Stimulated activated naive B cell treated with anti-CD40 and anti-IgM and Interleukin-4, amounts not matched to agents 10 μg/mL and 1 μg/mL and 100 μg/mL, for 72 hours (primary cell): Measurements from ENCODE around the gene NFE2L1.
A peak's percentile ranks its signal among the peaks of the same experiment; 100 is the strongest.

ENCODE experiments used
- ATAC-seq, 2 donors: fragments of 150-1000 bp; cut with Tn5 transposase; replicated peaks; 2 replicates each; pipeline ENCODE4 v1.10.0; 2021; ENCODE audit warnings: moderate library complexity in 1 of 2
- DNase-seq: peaks from one replicate; pipeline ENCODE4 v3.0.0; 2021
- H3K27ac Mint-ChIP-seq: one replicate; pipeline ENCODE4 v1.8.0; 2022; ENCODE audit warnings: mild to moderate bottlenecking, mixed read lengths
- H3K27me3 Mint-ChIP-seq, 2 donors: one replicate each; pipeline ENCODE4 v1.8.0; 2022; ENCODE audit warnings: mixed read lengths in 2 of 2
- H3K36me3 Mint-ChIP-seq, 2 donors: one replicate each; pipeline ENCODE4 v1.8.0; 2022; ENCODE audit warnings: mixed read lengths in 2 of 2, mild to moderate bottlenecking in 1 of 2
- H3K4me1 Mint-ChIP-seq, 2 donors: one replicate each; pipeline ENCODE4 v1.8.0; 2022; ENCODE audit warnings: mixed read lengths in 2 of 2, mild to moderate bottlenecking in 1 of 2
- H3K4me3 Mint-ChIP-seq, 2 donors: one replicate each; pipeline ENCODE4 v1.8.0; 2022; ENCODE audit warnings: mild to moderate bottlenecking in 2 of 2, mixed read lengths in 2 of 2, moderate library complexity in 1 of 2
- H3K9me3 Mint-ChIP-seq, 2 donors: one replicate each; pipeline ENCODE4 v1.8.0; 2022; ENCODE audit warnings: mixed read lengths in 2 of 2, mild to moderate bottlenecking in 1 of 2

Gene NFE2L1

DNA sequence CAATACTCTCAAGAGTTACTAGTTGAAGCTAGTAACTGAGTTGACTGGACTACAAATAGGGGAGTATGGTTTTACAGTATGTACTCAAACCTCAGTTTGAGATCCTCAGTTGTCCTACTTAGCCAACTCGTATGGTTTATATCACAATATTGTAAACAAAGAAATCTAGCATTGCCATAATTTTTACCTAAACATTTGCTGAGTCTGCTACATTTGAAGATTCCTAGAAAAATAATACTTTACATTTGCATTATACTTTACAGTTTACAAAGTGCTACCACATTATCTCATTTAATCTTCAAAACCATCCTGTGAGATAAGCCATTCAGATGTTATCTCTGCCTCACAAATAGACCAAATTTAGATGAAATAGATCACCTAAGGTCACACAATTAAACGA lies 36.8 kb downstream of the NFE2L1 start:
- no peak for DNase-seq
- no peak for ATAC-seq
- Mint-ChIP-seq H3K4me3 (no peak overlapping the region), H3K4me1 (peaks cover 0 to 11% of the 10 kb centered on the region in 2 donors), H3K27ac (no peak overlapping the region), H3K9me3 (no peaks in the 10 kb centered on the region), H3K36me3 (peaks cover 6 to 11% of the 10 kb centered on the region in 2 donors), H3K27me3 (no peaks in the 10 kb centered on the region)

DNA sequence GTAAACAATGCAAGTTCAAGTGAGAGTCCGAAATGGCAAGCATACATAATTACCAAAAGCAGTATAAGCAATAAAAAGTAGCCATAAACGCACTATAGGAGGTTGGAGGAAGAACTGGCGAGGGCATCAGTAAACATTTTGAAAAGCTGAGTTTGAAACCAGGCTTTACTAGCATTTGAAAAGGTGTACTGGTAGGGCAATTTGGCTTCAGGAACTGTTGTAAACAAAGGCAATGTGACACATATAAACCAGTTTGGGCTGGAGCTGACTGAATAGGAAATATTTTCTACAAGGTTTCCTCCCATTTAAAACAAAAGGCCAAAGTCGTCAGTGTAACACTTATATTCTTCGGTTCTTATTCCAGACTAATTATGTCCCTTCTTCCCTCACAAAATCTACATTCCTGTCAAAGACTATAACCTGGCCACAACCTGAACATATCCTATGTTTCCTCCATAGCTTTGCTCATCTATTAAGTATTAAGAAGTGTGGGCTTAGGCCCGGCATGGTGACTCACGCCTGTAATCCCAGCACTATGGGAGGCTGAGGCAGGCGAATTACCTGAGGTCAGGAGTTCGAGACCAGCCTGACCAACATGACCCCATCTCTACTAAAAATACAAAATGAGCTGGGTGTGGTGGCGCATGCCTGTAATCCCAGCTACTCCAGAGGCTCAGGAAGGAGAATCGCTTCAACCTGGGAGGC lies 45.3 kb downstream of the NFE2L1 start:
- DNase-seq (no peak), ATAC-seq (no peak)
- H3K4me1 Mint-ChIP-seq, result peaks cover 6 to 28% of the 10 kb centered on the region in 2 donors
- H3K27ac Mint-ChIP-seq, result no peak overlapping the region
- no peak overlapping the region for H3K4me3 Mint-ChIP-seq
- no peaks in the 10 kb centered on the region for H3K27me3 Mint-ChIP-seq
- H3K9me3 Mint-ChIP-seq, result no peaks in the 10 kb centered on the region
- peaks cover 11 to 13% of the 10 kb centered on the region in 2 donors for H3K36me3 Mint-ChIP-seq

DNA sequence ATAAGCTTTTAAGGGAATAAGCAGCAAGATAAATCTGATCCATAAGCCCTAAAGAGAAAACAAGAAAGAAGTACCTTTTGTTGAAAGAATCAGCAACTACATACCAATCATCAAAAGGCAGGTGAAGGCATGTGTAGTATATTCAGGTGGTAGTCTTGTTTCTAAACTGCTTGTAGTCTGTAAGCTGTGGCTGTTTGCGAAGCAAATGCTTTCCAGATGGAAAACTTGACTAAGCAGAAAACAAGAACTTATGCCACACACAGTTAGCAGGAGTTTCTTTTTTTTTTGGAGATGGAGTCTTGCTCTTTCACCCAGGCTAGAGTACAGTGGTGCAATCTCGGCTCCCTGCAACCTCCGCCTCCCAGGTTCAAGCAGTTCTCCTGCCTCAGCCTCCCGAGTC lies 47.5 kb downstream of the NFE2L1 start:
- ATAC-seq (no peak), DNase-seq (no peak)
- Mint-ChIP-seq H3K9me3 (no peaks in the 10 kb centered on the region), H3K4me1 (peaks cover 9 to 41% of the 10 kb centered on the region in 2 donors), H3K27ac (no peak overlapping the region), H3K27me3 (no peaks in the 10 kb centered on the region), H3K36me3 (peaks cover 7 to 10% of the 10 kb centered on the region in 2 donors), H3K4me3 (no peak overlapping the region)

DNA sequence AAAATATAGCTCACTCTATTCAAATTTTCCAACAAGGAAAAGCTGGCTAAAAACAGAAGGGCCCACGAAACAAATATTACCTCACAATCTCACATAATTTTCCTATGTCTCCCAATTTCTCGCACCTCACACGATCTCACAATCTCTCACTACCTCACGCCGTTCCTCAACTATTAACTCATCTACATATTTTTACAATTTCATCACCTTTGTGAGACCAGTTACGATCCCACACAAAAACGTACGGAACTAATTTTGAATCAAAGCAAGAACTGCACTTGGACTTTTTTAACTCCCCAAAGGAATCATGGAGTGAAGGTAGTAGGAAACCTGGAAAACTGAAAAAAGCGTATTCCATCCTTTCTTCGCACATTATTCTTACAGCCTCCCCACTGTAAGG lies 52.0 kb downstream of the NFE2L1 start:
- Mint-ChIP-seq H3K4me3 (peak overlapping the region; percentile 99), H3K4me1 (peaks cover 19 to 78% of the 10 kb centered on the region in 2 donors), H3K36me3 (peaks cover 9 to 12% of the 10 kb centered on the region in 2 donors), H3K9me3 (peaks cover 2 to 13% of the 10 kb centered on the region in 2 donors), H3K27me3 (no peaks in the 10 kb centered on the region), H3K27ac (no peak overlapping the region)
- DNase-seq, result no peak
- no peak for ATAC-seq

DNA sequence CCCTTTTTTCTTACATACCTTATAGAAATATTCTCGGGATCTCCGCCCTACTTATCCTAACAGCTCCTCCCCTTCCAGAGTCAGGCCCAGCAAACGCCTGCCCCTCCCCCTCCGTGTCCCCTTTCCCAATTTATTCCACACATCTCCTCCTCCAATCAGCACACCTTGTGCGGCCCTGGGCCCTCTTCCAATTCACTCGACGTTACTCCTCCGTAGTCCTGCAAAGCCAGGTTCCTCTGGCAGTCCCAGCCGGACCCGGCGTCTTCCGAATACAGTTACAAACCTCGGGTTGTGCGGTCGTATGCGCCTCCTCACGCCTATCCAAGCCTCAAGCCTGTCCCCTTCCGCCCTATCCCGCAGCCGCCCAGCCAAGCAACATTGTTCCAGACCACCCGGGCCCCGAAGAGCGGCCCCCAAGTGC lies 52.4 kb downstream of the NFE2L1 start:
- peaks cover 2 to 13% of the 10 kb centered on the region in 2 donors for H3K9me3 Mint-ChIP-seq
- peaks cover 19 to 74% of the 10 kb centered on the region in 2 donors for H3K4me1 Mint-ChIP-seq
- ATAC-seq (no peak), DNase-seq (no peak)
- peak overlapping the region; percentile 99 for H3K4me3 Mint-ChIP-seq
- no peaks in the 10 kb centered on the region for H3K27me3 Mint-ChIP-seq
- H3K27ac Mint-ChIP-seq, result peak overlapping the region; percentile 96
- peaks cover 9 to 12% of the 10 kb centered on the region in 2 donors for H3K36me3 Mint-ChIP-seq

DNA sequence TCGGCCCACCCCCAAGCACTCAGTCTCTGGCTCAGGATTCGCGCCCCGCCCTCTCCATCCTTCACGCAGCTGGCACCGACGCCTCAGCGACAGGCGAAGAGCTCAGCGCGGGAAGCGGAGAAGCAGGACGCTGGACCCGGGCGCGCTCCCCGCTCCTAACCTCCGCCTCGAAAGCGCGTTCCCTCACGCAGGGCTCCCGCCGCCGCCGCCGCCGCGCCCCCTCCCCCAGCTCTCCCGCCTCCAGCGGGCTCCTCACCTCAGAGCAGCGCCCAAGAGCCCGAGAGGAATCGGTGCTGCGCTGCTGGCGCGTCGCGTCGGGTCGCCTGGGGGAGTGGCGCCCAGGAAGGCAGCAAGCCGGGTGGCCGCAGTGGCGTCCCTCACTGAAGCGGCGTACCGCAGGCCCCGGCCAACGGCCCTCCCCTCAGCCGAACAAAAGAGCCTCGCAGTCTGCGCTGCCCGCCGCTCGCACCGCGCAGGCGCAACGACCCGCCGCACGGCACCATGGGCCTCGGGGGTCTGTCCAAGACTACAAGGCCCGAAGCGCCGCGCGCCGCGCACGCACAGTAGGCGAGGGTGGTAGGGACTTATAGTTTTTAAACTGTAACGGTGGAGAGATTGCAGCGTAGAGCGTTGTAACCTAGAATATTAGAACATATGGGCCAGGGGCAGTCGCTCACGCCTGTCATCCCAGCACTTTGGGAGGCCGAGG lies 53.0 kb downstream of the NFE2L1 start, which contains the start of gene CBX1:
Gene CBX1, minus strand, starts transcription at position 467 of the 709 bp plus-strand sequence. CDS start 24,474 bp downstream, outside the sequence.
- peaks cover 19 to 69% of the 10 kb centered on the region in 2 donors for H3K4me1 Mint-ChIP-seq
- ATAC-seq (peak; percentile 94 to 96), DNase-seq (peak; percentile 94)
- no peaks in the 10 kb centered on the region for H3K27me3 Mint-ChIP-seq
- H3K4me3 Mint-ChIP-seq, result peak within 1 kb of the TSS; percentile 99
- H3K36me3 Mint-ChIP-seq, result peaks cover 9 to 12% of the 10 kb centered on the region in 2 donors
- H3K27ac Mint-ChIP-seq, result peak within 1 kb of the TSS; percentile 96
- peaks cover 2 to 13% of the 10 kb centered on the region in 2 donors for H3K9me3 Mint-ChIP-seq

DNA sequence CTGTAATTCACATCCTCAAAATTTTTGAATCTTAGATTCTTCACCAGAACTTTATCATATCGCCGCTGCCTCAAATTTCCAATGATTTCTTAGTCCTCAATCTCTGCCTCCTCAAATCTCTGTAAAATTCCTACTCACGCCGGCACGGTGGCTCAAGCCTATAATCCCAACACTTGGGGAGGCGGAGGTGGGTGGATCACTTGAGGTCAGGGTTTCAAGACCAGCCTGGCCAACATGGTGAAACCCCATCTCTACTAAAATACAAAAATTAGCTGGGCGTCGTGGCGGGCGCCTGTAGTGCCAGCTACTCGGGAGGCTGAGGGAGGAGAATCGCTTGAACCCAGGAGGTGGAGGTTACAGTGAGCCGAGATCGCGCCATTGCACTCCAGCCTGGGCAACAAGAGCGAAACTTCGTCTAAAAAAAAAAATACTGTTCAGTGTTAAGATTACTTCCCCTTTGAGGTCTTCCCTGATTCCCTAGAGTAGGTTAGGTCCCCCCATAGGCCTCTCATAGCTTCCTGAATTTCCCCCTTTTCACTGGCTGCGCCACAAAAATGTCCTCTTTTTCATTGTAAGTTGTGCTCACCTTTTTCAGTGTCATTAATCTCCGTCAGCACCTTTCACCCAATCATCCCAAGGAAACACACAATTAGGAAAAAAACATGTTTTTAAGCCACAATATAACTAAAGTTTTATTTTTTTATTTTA lies 54.0 kb downstream of the NFE2L1 start:
- ATAC-seq (no peak), DNase-seq (no peak)
- H3K27me3 Mint-ChIP-seq, result no peaks in the 10 kb centered on the region
- H3K4me1 Mint-ChIP-seq, result peaks cover 24 to 75% of the 10 kb centered on the region in 2 donors
- H3K27ac Mint-ChIP-seq, result peak overlapping the region; percentile 91
- peak overlapping the region; percentile 75 to 77 for H3K4me3 Mint-ChIP-seq
- H3K9me3 Mint-ChIP-seq, result peaks cover 2 to 13% of the 10 kb centered on the region in 2 donors
- H3K36me3 Mint-ChIP-seq, result peaks cover 9 to 12% of the 10 kb centered on the region in 2 donors

- peak overlapping the region; percentile 67 for H3K27ac Mint-ChIP-seq
- no peaks in the 10 kb centered on the region for H3K27me3 Mint-ChIP-seq
- peaks cover 24 to 67% of the 10 kb centered on the region in 2 donors for H3K4me1 Mint-ChIP-seq
- peaks cover 2 to 13% of the 10 kb centered on the region in 2 donors for H3K9me3 Mint-ChIP-seq
- peak overlapping the region in 1 of 2 donors; percentile 39 for H3K4me3 Mint-ChIP-seq
- H3K36me3 Mint-ChIP-seq, result peaks cover 14 to 18% of the 10 kb centered on the region in 2 donors
- ATAC-seq (no peak), DNase-seq (peak; percentile 38)
These were observed 54.9 kb downstream of the NFE2L1 start for GRCh38 chr17:48102798-48103715.

DNA sequence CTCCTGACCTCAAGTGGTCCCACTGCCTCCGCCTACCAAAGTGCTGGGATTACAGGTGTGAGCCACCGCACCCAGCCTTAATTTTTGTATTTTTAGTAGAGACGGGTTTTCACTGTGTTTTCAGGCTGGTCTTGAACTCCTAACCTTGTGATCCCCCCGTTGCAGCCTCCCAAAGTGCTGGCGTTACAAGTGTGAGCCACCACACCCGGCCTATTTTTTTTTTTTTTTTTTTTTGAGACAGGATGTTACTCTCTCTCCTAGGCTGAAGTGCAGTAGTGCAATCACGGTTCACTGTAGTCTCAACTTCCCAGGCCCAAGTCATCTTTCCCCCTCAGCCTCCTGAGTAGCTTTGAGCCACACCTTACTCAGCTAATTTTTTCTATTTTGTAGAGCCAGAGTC lies 56.3 kb downstream of the NFE2L1 start:
- no peak overlapping the region for H3K27ac Mint-ChIP-seq

DNA sequence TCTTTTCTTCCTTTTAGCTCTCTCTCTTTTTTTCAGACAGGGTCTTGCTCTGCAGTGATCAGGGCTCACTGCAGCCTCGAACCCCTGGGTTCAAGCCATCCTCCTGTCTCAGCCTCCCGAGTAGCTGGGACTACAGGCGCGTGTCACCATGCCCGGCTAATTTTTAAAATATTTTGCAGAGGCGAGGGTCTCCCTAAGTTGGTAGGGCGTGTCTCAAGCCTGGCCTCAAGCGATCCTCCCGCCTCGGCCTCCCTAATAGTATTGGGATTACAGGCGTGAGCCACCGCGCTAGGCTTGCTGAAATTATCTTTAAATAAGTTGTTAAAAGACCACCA lies 58.6 kb downstream of the NFE2L1 start:
- Mint-ChIP-seq H3K4me3 (peak overlapping the region; percentile 73 to 91), H3K27me3 (no peaks in the 10 kb centered on the region), H3K27ac (peak overlapping the region; percentile 95), H3K9me3 (peaks cover 2 to 10% of the 10 kb centered on the region in 2 donors), H3K36me3 (peaks cover 25 to 33% of the 10 kb centered on the region in 2 donors), H3K4me1 (peaks cover 27 to 65% of the 10 kb centered on the region in 2 donors)
- DNase-seq, result no peak
- no peak for ATAC-seq

More for the DNA sequence above, 56.3 kb downstream of the NFE2L1 start:
- peaks cover 2 to 13% of the 10 kb centered on the region in 2 donors for H3K9me3 Mint-ChIP-seq
- H3K4me3 Mint-ChIP-seq, result no peak overlapping the region
- ATAC-seq (no peak), DNase-seq (no peak)
- no peaks in the 10 kb centered on the region for H3K27me3 Mint-ChIP-seq
- peaks cover 19 to 22% of the 10 kb centered on the region in 2 donors for H3K36me3 Mint-ChIP-seq
- peaks cover 23 to 63% of the 10 kb centered on the region in 2 donors for H3K4me1 Mint-ChIP-seq

DNA sequence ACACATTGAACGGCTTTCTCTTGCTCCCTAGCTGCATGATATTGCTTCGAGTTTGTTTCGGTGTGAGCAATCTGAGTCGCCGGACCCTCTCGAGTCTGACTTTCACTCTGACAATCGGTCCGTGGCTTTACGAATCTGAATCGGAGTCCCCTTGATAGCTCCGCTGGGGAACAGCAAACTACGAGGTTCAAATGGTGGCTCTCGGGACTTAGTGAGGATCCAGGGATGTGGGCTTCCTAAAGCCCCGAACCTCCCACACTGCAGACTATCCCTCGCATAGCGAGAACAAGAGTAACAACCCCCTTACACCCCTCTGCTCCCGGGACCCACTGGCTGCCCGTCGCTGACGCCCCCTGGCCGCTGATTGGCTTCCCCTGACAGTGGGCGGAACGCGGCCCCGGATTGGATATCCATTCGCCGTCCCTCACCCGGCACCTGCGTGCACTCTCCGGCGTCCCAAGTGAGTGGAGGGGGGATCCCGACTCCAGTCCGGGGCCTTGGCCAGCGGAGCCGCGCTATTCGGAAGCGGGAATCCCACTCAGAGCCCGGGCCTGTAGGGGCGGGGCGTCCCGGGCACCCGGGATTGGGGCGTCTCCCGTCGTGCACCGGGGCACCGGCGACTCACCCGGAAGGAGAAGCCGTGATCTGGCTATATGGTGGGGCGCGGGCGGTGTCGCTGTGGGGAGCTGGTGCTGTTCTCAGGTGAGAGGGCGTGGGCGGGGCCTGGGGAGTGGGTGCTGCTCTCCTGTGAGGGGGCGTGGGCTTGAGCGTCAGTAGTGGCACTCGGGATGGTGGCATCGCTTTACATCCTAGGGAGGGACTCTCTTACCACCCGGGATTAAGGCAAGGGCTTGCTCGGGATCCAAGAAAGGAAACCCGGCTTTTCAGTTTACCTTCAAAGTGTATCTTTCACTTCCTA lies 59.2 kb downstream of the NFE2L1 start, which contains the start of gene SNX11:
Gene SNX11, plus strand, starts transcription at position 630 of the 919 bp plus-strand sequence. CDS start 4,278 bp downstream, outside the sequence.
- Mint-ChIP-seq H3K4me3 (peak within 1 kb of the TSS; percentile 73 to 91), H3K4me1 (peaks cover 28 to 65% of the 10 kb centered on the region in 2 donors), H3K27ac (peak within 1 kb of the TSS; percentile 95), H3K36me3 (peaks cover 31 to 39% of the 10 kb centered on the region in 2 donors), H3K27me3 (no peaks in the 10 kb centered on the region), H3K9me3 (peaks cover 2 to 11% of the 10 kb centered on the region in 2 donors)
- peak; percentile 91 for DNase-seq
- peak; percentile 73 to 78 for ATAC-seq

GRCh38 chr17:48110761-48111160 lies 62.6 kb downstream of the NFE2L1 start:
- peaks cover 30 to 60% of the 10 kb centered on the region in 2 donors for H3K4me1 Mint-ChIP-seq
- H3K27ac Mint-ChIP-seq, result peak overlapping the region; percentile 95
- peaks cover 0 to 3% of the 10 kb centered on the region in 2 donors for H3K9me3 Mint-ChIP-seq
- H3K27me3 Mint-ChIP-seq, result no peaks in the 10 kb centered on the region
- ATAC-seq, result no peak
- DNase-seq, result no peak
- H3K4me3 Mint-ChIP-seq, result peak overlapping the region; percentile 73 to 91
- H3K36me3 Mint-ChIP-seq, result peaks cover 46 to 50% of the 10 kb centered on the region in 2 donors
